Small intestine (tissue), 7 donors: ENCODE data around the gene CAMK2D. TPM values are rescaled to one million over a fixed set of nuclear protein-coding genes. Genes with fewer than 3 reads are reported as not detected.

ENCODE experiments used
- DNase-seq, 2 donors: peaks; one replicate each; pipeline versions ENCODE4 v3.0.0 to v3.0.0-alpha.2; 2013
- FAIRE-seq: peaks from 2 replicates; lab custom pipeline; 2012; peaks lifted over from hg19 to GRCh38; lab: Jason Lieb, UNC
- H3K27ac ChIP-seq, 3 donors: one replicate each; pipeline ENCODE4 v1.5.1; 2013; ENCODE audit warnings: low read length in 2 of 3, mild to moderate bottlenecking in 2 of 3, control low read depth in 1 of 3, inconsistent platforms in 1 of 3, low read depth in 1 of 3, moderate library complexity in 1 of 3
- H3K27me3 ChIP-seq, 3 donors: one replicate each; pipeline ENCODE4 v1.6.1; 2013; ENCODE audit warnings: low read length in 3 of 3, inconsistent platforms in 1 of 3; ENCODE audit not compliant: control insufficient read depth in 3 of 3, insufficient read depth in 3 of 3
- H3K36me3 ChIP-seq, 3 donors: one replicate each; pipeline ENCODE4 v1.6.1; 2013; ENCODE audit warnings: low read length in 3 of 3, inconsistent platforms in 1 of 3, low read depth in 1 of 3, mild to moderate bottlenecking in 1 of 3, moderate library complexity in 1 of 3; ENCODE audit not compliant: control insufficient read depth in 3 of 3, insufficient read depth in 2 of 3
- H3K4me1 ChIP-seq, 3 donors: one replicate each; pipeline ENCODE4 v1.6.1; 2013; ENCODE audit warnings: low read length in 2 of 3, inconsistent platforms in 1 of 3, low read depth in 1 of 3, mild to moderate bottlenecking in 1 of 3, moderate library complexity in 1 of 3; ENCODE audit not compliant: control insufficient read depth in 3 of 3, insufficient read depth in 2 of 3
- H3K4me3 ChIP-seq, 3 donors: one replicate each; pipeline ENCODE4 v1.5.1; 2013; ENCODE audit warnings: low read length in 3 of 3, control low read depth in 1 of 3, inconsistent platforms in 1 of 3, low read depth in 1 of 3, mild to moderate bottlenecking in 1 of 3, moderate library complexity in 1 of 3
- H3K9me3 ChIP-seq, 2 donors: one replicate each; pipeline ENCODE4 v1.6.1; 2013; ENCODE audit warnings: low read depth in 1 of 2, low read length in 1 of 2; ENCODE audit not compliant: control insufficient read depth in 2 of 2, insufficient read depth in 1 of 2
- WGBS, 3 donors: extraction: QIAGEN DNeasy Blood & Tissue Kit; methylation state at CpG; one replicate each; pipeline ENCODE4 v1.1.7; 2013; 5-methylcytosine and 5-hydroxymethylcytosine counted together
- polyA plus RNA-seq, 4 donors: library from polyadenylated mRNA; stranded (reverse) in 3 of 4; unstranded in 1 of 4; fragments of 200-250 nt in 3 of 4; fragments of 120-200 nt in 1 of 4; gene quantifications; one replicate each; pipeline versions ENCODE4 v1.2.1 to v1.2.3, GENCODE V29; 2013
- donor health status: healthy with polysubstance abuse.
- donor health status: control.
- donor health status: control.
- donor health status: Bipolar disorder and iron deficiency.
- donor health status: healthy.

Gene CAMK2D
- polyA plus RNA-seq, 4 donors = 21.1 to 81.1 (median 24.0) TPM

DNA sequence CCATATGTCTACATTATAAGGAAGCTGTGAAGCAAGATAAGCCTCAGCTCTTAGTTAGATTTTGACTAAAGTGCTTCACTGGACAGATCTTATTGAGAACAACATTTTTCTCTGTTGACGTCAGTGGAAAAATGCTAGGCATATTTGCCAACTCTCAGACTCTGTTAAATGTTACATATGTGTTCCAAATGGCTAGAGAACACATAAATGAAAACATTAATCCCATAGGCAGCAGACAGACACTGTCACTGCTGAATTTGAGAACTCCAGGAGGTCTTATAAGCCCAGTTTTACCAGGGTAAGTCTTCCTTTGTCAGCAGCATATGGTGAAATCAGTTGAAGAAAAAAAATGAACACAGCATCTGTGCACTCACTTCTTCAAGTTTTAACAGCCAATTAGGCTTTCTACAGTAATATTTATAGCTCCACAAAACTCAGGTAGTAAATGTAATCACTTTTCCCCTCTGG is 186.9 kb downstream of the CAMK2D start:
- no peak overlapping the region for H3K4me3 ChIP-seq
- 46 to 59% (median 58%) methylated on average over 1 of the region's 1 CpG for WGBS, 3 donors
- no peaks in the 10 kb centered on the region for H3K36me3 ChIP-seq
- H3K4me1 ChIP-seq = peaks cover 0 to 3% (median 0%) of the 10 kb centered on the region in 3 donors
- H3K9me3 ChIP-seq = no peaks in the 10 kb centered on the region
- DNase-seq (peak in 1 of 2 donors; percentile 49), FAIRE-seq (no peak)
- H3K27ac ChIP-seq = peak overlapping the region in 2 of 3 donors; percentile 34 to 47
- H3K27me3 ChIP-seq = no peaks in the 10 kb centered on the region

DNA sequence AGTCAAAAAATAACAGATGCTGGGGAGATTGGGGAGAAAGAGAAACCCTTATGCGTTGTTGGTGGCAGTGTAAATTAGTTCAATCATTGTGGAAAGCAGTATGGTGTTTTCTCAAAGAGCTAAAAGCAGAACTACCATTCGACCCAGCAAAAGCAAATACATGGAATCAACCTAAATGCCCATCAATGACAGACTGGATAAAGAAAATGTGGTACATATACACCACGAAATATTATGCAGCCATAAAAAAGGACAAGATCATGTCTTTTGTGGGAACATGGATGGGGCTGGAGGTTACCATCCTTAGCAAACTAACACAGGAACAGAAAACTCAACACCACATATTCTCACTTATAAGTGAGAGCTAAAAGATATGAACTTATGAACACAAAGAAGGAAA is 188.9 kb downstream of the CAMK2D start:
- no peak for DNase-seq
- no peak for FAIRE-seq
- Histone ChIP-seq H3K27ac (no peak overlapping the region), H3K4me1 (peaks cover 0 to 3% (median 0%) of the 10 kb centered on the region in 3 donors), H3K4me3 (no peak overlapping the region), H3K9me3 (no peaks in the 10 kb centered on the region), H3K27me3 (no peaks in the 10 kb centered on the region), H3K36me3 (no peaks in the 10 kb centered on the region)
- WGBS, 3 donors = 92 to 95% (median 93%) methylated on average over 3 of the region's 3 CpGs

DNA sequence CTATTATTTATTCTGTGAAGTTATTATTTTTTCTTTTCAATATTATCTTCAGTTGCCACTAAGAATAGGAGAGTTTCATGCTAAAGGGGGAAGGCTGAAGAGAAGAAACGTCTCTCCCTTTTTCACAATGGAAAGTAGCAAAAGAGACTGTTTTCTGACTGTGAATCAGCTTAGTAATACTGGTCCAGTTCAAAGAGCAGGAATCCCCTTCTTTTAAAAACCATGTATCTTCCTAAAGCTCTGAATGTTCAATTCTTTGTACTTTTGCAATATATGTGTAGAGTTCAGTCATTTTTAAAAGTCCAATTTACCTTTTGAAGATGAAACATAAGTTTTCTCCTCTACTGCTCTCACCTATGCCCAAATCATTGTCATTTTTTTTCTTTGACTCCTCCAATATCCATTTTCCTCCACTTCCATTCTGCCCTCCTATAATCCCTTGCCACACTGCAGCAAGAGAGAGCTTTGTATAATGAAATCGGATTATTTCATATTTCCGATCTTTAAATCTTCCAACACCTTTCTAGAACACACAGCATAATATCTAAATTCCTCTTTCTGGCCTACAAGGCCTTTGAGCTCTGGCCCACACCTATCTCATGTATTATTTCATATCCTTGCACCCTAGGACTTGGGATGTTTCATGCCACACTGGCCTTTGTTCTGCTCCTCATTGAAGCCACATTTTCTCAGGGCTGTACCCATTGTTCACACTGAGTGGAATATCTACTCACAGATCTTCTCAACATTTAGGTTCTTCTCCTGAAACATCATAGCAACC is 195.3 kb downstream of the CAMK2D start:
- FAIRE-seq = no peak
- 93 to 98% (median 95%) methylated on average over 3 of the region's 3 CpGs for WGBS, 3 donors
- Histone ChIP-seq H3K27me3 (no peaks in the 10 kb centered on the region), H3K4me1 (peaks cover 0 to 3% (median 0%) of the 10 kb centered on the region in 3 donors), H3K36me3 (no peaks in the 10 kb centered on the region), H3K27ac (no peak overlapping the region), H3K9me3 (no peaks in the 10 kb centered on the region), H3K4me3 (no peak overlapping the region)
- no peak for DNase-seq

DNA sequence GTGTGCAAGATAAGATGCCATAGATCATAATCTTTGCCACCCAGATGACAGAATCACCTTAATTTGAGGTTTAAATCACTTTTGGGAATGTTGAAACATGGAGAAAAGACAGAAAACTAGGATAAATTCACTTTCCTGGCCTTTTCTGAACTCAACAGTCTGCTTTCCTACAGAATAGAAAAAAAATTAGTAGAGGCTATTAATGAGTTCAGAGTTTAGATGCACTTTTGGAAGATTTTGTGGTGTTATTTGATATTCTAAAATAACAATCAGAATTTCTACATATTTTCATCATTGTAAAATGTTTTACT is 195.9 kb downstream of the CAMK2D start:
- DNase-seq (no peak), FAIRE-seq (no peak)
- H3K27ac ChIP-seq = no peak overlapping the region
- no peaks in the 10 kb centered on the region for H3K27me3 ChIP-seq
- no peak overlapping the region for H3K4me3 ChIP-seq
- peaks cover 0 to 3% (median 0%) of the 10 kb centered on the region in 3 donors for H3K4me1 ChIP-seq
- H3K36me3 ChIP-seq = no peaks in the 10 kb centered on the region
- no peaks in the 10 kb centered on the region for H3K9me3 ChIP-seq

DNA sequence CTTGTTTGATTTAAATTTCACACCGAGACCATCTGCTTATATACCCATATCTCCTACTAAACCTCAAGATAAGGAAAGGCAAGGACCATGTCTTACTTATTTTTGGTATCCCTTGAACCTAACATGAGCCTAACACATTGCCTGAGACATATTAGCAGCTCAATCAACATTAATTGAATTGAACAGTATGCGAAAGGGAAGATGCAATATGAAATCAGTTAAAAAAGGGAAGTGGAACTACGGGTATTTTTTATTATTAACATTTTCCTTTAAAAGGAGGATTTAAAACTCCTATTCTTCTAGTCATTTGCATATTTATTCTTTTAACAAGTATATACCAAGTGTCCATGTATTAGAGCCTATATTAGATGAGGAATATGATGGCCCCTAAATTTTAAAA is 197.0 kb downstream of the CAMK2D start:
- Histone ChIP-seq H3K36me3 (no peaks in the 10 kb centered on the region), H3K4me1 (peaks cover 0 to 3% (median 0%) of the 10 kb centered on the region in 3 donors), H3K4me3 (no peak overlapping the region), H3K27ac (no peak overlapping the region), H3K9me3 (no peaks in the 10 kb centered on the region), H3K27me3 (no peaks in the 10 kb centered on the region)
- FAIRE-seq (no peak), DNase-seq (no peak)
- 83 to 94% (median 87%) methylated on average over 3 of the region's 3 CpGs for WGBS, 3 donors

DNA sequence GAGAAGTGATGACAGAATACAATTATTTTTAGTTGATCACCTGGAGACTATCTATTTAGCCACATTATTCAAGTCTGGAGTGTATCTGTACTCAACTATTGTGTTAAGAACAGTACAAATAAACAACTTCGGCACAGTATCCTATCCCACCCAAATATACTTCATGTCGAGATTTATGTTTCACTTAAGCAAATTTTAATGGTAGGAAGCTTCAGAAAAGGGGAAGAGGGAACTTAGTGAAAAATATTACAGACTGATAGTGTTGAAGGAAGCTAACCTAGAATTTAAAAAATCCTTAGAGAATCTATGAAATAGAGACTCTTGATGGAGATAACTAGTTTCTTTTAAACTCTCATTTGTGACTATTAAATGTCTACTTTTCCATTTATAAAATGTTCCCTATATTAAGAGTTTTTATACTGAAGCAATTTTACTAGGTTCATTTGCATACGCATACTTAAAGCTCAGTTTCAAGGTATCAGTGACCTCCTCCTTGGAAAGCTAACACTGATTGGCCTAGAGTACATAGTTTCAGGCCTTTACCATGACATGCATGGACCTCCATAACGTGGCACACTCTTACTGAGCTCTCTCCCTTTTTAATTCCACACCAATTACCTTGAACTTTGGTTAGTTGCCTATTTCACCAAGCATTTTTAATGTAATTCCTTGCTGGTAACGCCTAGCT is 197.7 kb downstream of the CAMK2D start:
- Histone ChIP-seq H3K36me3 (no peaks in the 10 kb centered on the region), H3K4me1 (peaks cover 0 to 3% (median 0%) of the 10 kb centered on the region in 3 donors), H3K4me3 (no peak overlapping the region), H3K9me3 (no peaks in the 10 kb centered on the region), H3K27me3 (no peaks in the 10 kb centered on the region), H3K27ac (no peak overlapping the region)
- FAIRE-seq (no peak), DNase-seq (no peak)
- WGBS, 3 donors = 82 to 92% (median 88%) methylated on average over 5 of the region's 5 CpGs

DNA sequence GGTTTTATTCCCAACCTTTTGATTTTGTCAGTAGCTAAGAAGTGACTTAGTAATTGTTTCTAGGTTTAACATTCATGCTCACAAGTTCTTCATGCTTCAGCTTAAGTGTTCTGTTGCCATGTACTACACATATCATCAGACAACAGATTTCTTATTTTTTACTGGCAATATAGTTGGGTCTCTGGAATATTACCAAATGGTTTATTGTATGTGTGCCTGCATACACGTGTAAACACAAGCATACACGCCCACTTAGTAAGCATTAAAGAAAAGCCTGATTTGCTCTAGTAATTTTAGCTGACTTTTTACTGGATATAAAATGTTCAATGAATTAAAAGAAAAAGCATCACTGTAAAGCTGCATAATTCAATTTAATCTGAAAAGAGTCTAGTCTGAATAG is 199.8 kb downstream of the CAMK2D start:
- no peak overlapping the region for H3K4me3 ChIP-seq
- H3K9me3 ChIP-seq = no peaks in the 10 kb centered on the region
- FAIRE-seq (no peak), DNase-seq (no peak)
- H3K27ac ChIP-seq = no peak overlapping the region
- H3K36me3 ChIP-seq = peaks cover 0 to 3% (median 0%) of the 10 kb centered on the region in 3 donors
- peaks cover 0 to 3% (median 0%) of the 10 kb centered on the region in 3 donors for H3K4me1 ChIP-seq
- H3K27me3 ChIP-seq = no peaks in the 10 kb centered on the region
- WGBS, 3 donors = 58 to 73% (median 67%) methylated on average over 2 of the region's 2 CpGs

DNA sequence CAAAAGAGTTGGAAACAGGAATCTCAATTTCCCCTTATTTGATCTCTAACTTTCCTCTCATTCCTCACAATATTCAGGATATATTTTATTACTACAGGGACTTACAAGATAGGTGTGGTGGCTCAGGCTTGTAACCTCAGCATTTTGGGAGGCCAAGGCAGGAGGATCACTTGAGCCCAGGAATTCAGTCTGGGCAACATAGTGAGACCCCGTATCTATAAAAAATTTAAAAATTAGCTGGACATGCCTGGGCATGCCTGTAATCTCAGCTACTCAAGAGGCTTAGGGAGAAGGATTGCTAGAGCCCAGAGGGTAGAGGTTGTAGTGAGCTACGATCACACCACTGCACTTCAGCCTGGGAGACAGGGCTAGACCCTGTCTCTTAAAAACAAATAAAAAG is 200.4 kb downstream of the CAMK2D start:
- 97 to 98% (median 98%) methylated on average over 2 of the region's 2 CpGs for WGBS, 3 donors
- DNase-seq (no peak), FAIRE-seq (no peak)
- peaks cover 0 to 3% (median 0%) of the 10 kb centered on the region in 3 donors for H3K4me1 ChIP-seq
- H3K36me3 ChIP-seq = peaks cover 0 to 3% (median 0%) of the 10 kb centered on the region in 3 donors
- no peak overlapping the region for H3K4me3 ChIP-seq
- H3K9me3 ChIP-seq = no peaks in the 10 kb centered on the region
- no peaks in the 10 kb centered on the region for H3K27me3 ChIP-seq
- H3K27ac ChIP-seq = no peak overlapping the region
